ENCODE measurements around the gene HSF2BP.
A peak's percentile ranks its signal among the peaks of the same experiment; 100 is the strongest.

The HSF2BP gene

GRCh38 chr21:43662286-43662685 is 3.0 kb upstream of the HSF2BP start:
- H3K4me3 ChIP-seq (replicated peaks; ENCODE audit: insufficient read depth, low read length): no peak overlapping the region
- H3K27me3 ChIP-seq (ENCODE audit: insufficient read depth, poor library complexity, severe bottlenecking): no peaks in the 10 kb centered on the region
- H3K27ac ChIP-seq (replicated peaks): no peak overlapping the region
- no peak for TF ChIP-seq SPI1 (IDR thresholded peaks at IDR 0.05; ENCODE audit: borderline replicate concordance, low read depth)
- no peak for TF ChIP-seq CTCF (IDR thresholded peaks at IDR 0.05; ENCODE audit: insufficient read depth, low read length)
- TF ChIP-seq GABPA (IDR thresholded peaks at IDR 0.05; ENCODE audit: low read depth): no peak
- TF ChIP-seq POLR2AphosphoS5 (IDR thresholded peaks at IDR 0.05; ENCODE audit: low read depth): no peak
- no peak for TF ChIP-seq REST (IDR thresholded peaks at IDR 0.05; ENCODE audit: insufficient replicate concordance, low read depth)
- no peak for DNase-seq (ENCODE audit: low read depth in 1 of 2, low spot score in 1 of 2)

- no peaks in the 10 kb centered on the region for H3K27me3 ChIP-seq (ENCODE audit: insufficient read depth, poor library complexity, severe bottlenecking)
- H3K4me3 ChIP-seq (replicated peaks; ENCODE audit: insufficient read depth, low read length): no peak overlapping the region; the same call in 1 of the 2 replicates
- TF ChIP-seq SPI1 (IDR thresholded peaks at IDR 0.05; ENCODE audit: borderline replicate concordance, low read depth) (no peak), GABPA (IDR thresholded peaks at IDR 0.05; ENCODE audit: low read depth) (no peak), POLR2AphosphoS5 (IDR thresholded peaks at IDR 0.05; ENCODE audit: low read depth) (no peak), CTCF (IDR thresholded peaks at IDR 0.05; ENCODE audit: insufficient read depth, low read length) (no peak), REST (IDR thresholded peaks at IDR 0.05; ENCODE audit: insufficient replicate concordance, low read depth) (no peak)
- DNase-seq (ENCODE audit: low read depth in 1 of 2, low spot score in 1 of 2): no peak
- peak overlapping the region; percentile 45 for H3K27ac ChIP-seq (replicated peaks)
Observed at GRCh38 chr21:43658769-43659135, 536 bp downstream of the HSF2BP start.

- H3K27ac ChIP-seq (replicated peaks): no peak overlapping the region
- no peak overlapping the region for H3K4me3 ChIP-seq (replicated peaks; ENCODE audit: insufficient read depth, low read length)
- no peak for TF ChIP-seq POLR2AphosphoS5 (IDR thresholded peaks at IDR 0.05; ENCODE audit: low read depth)
- no peak for TF ChIP-seq REST (IDR thresholded peaks at IDR 0.05; ENCODE audit: insufficient replicate concordance, low read depth)
- no peak for TF ChIP-seq SPI1 (IDR thresholded peaks at IDR 0.05; ENCODE audit: borderline replicate concordance, low read depth)
- no peak for DNase-seq (ENCODE audit: low read depth in 1 of 2, low spot score in 1 of 2)
- H3K27me3 ChIP-seq (ENCODE audit: insufficient read depth, poor library complexity, severe bottlenecking): no peaks in the 10 kb centered on the region
Observed at GRCh38 chr21:43658088-43658741, 1.1 kb downstream of the HSF2BP start.

Data from HL-60 (cell line).